SK-N-SH (cell line): Measurements from ENCODE around the gene INSC.

Source experiments
- CHD2 ChIP-seq: fragments of 150-350 bp; IDR thresholded peaks from 2 replicates; pipeline ENCODE4 v1.6.1; 2018; ENCODE audit warnings: low read length; ENCODE audit not compliant: partially characterized antibody
- ELF1 ChIP-seq: IDR thresholded peaks from 2 replicates; pipeline ENCODE4 v1.4.0; 2012
- FOXJ3 ChIP-seq: sonication (generic); formaldehyde crosslinking; IDR thresholded peaks from 2 replicates; pipeline ENCODE4 v1.5.1; 2020; ENCODE audit warnings: mild to moderate bottlenecking, missing genetic modification reagents
- JUND ChIP-seq: IDR thresholded peaks from 2 replicates; pipeline ENCODE4 v1.4.0; 2012
- POLR2AphosphoS5 ChIP-seq: IDR thresholded peaks from 2 replicates; pipeline ENCODE4 v1.6.1; 2012; ENCODE audit warnings: low read depth, low read length
- SMC3 ChIP-seq: IDR thresholded peaks from 2 replicates; pipeline ENCODE4 v1.6.1; 2012; ENCODE audit warnings: low read depth, low read length, improper control_type of control experiment
- TAF1 ChIP-seq: IDR thresholded peaks from 2 replicates; pipeline ENCODE4 v1.6.1; 2012; ENCODE audit warnings: low read depth, mild to moderate bottlenecking, low read length, moderate library complexity, borderline replicate concordance
- TCF12 ChIP-seq: IDR thresholded peaks from 2 replicates; pipeline ENCODE4 v1.4.0; 2012
- TF ChIP-seq, protein P1 (sequence below): fragments of 200-600 bp; sonication (generic); IDR thresholded peaks from 2 replicates; pipeline ENCODE4 v1.6.1; 2017; ENCODE audit warnings: antibody characterized with exemption, mild to moderate bottlenecking, moderate library complexity
- TF ChIP-seq, protein P2 (sequence below): fragments of 150-350 bp; IDR thresholded peaks from 2 replicates; pipeline ENCODE4 v1.6.1; 2017; ENCODE audit warnings: antibody characterized with exemption, low read length, low read depth, borderline replicate concordance

DNA sequence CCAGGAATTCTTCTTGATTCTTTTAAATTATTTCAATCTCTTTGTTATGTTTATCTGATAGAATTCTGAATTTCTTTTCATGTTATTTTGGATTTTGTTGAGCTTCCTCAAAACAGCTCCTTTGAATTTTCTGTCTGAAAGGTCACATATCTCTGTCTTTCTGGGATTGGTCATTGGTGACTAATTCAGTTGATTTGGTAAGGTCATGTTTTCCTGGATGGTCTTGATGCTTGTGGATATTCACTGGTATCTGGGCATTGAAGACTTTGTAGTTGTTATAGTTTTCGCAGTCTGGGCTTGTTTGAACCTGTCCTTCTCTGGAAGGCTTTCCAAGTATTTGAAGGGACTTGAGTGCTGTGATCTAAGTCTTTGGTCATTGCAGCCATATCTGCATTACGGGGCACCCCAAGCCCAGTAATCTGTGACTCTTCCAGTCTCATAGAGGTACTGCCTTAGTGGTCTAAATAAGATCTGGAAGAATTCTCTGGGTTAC is 18.9 kb upstream of the INSC start:
- TF ChIP-seq, protein P1, sequence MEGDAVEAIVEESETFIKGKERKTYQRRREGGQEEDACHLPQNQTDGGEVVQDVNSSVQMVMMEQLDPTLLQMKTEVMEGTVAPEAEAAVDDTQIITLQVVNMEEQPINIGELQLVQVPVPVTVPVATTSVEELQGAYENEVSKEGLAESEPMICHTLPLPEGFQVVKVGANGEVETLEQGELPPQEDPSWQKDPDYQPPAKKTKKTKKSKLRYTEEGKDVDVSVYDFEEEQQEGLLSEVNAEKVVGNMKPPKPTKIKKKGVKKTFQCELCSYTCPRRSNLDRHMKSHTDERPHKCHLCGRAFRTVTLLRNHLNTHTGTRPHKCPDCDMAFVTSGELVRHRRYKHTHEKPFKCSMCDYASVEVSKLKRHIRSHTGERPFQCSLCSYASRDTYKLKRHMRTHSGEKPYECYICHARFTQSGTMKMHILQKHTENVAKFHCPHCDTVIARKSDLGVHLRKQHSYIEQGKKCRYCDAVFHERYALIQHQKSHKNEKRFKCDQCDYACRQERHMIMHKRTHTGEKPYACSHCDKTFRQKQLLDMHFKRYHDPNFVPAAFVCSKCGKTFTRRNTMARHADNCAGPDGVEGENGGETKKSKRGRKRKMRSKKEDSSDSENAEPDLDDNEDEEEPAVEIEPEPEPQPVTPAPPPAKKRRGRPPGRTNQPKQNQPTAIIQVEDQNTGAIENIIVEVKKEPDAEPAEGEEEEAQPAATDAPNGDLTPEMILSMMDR = no peak
- no peak for TF ChIP-seq POLR2AphosphoS5
- TF ChIP-seq, protein P2, sequence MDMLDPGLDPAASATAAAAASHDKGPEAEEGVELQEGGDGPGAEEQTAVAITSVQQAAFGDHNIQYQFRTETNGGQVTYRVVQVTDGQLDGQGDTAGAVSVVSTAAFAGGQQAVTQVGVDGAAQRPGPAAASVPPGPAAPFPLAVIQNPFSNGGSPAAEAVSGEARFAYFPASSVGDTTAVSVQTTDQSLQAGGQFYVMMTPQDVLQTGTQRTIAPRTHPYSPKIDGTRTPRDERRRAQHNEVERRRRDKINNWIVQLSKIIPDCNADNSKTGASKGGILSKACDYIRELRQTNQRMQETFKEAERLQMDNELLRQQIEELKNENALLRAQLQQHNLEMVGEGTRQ = no peak
- no peak for TF ChIP-seq ELF1
- TF ChIP-seq FOXJ3 (CRISPR knock-in tag) = no peak
- TF ChIP-seq CHD2 = no peak
- no peak for TF ChIP-seq JUND
- TF ChIP-seq TAF1 = no peak
- no peak for TF ChIP-seq TCF12
- no peak for TF ChIP-seq SMC3
